OCI-LY7 (cell line): ENCODE results near the gene RRAGD. TPM values are rescaled to one million over a fixed set of nuclear protein-coding genes. Genes with fewer than 3 reads are reported as not detected.

ENCODE experiments used
- BruUV-seq: library from RNA; stranded (reverse); fragments of 400-500 nt; replicated peaks from 2 replicates; lab custom pipeline; 2021; lab: Mats Ljungman, UMichigan
- CTCF ChIA-PET: fragments of 300-600 bp; sonication (Branson Sonifier 250); formaldehyde crosslinking; loops from one replicate; lab custom pipeline; 2022; ENCODE audit warnings: antibody characterized with exemption; ENCODE audit not compliant: unreplicated experiment; lab: Charles Lee
- POLR2A ChIA-PET: fragments of 300-600 bp; sonication (Branson Sonifier 250); formaldehyde crosslinking; loops from one replicate; lab custom pipeline; 2022; ENCODE audit warnings: antibody characterized with exemption; lab: Charles Lee
- DNase-seq: peaks from one replicate; pipeline ENCODE4 v3.0.0-alpha.2; 2015; ENCODE audit warnings: low spot score
- H2AFZ ChIP-seq: fragments of 200-600 bp; sonication (generic), shearing (Covaris generic); 2 replicates; pipeline ENCODE4 v1.6.1; 2014; ENCODE audit warnings: mild to moderate bottlenecking, antibody characterized with exemption, low read length, moderate library complexity
- H3K27ac ChIP-seq: fragments of 200-600 bp; sonication (generic); 2 replicates; pipeline ENCODE4 v1.5.1; 2014; ENCODE audit warnings: mixed run types, low read depth, mild to moderate bottlenecking, moderate library complexity, low read length, inconsistent platforms; ENCODE audit not compliant: poor library complexity, severe bottlenecking
- H3K36me3 ChIP-seq: fragments of 200-600 bp; sonication (generic); 2 replicates; pipeline ENCODE4 v1.6.1; 2014; ENCODE audit warnings: mild to moderate bottlenecking, antibody characterized with exemption, low read length, moderate library complexity, mixed read lengths; ENCODE audit not compliant: insufficient read depth
- H3K4me1 ChIP-seq: fragments of 200-600 bp; sonication (generic); 2 replicates; pipeline ENCODE4 v1.5.1; 2014; ENCODE audit warnings: mild to moderate bottlenecking, low read length; ENCODE audit not compliant: insufficient read depth, poor library complexity, severe bottlenecking
- H3K4me2 ChIP-seq: fragments of 200-600 bp; sonication (generic); 2 replicates; pipeline ENCODE4 v1.6.1; 2014; ENCODE audit warnings: mild to moderate bottlenecking, low read length
- H3K4me3 ChIP-seq: fragments of 200-600 bp; sonication (generic); 2 replicates; pipeline ENCODE4 v1.5.1; 2014; ENCODE audit warnings: mild to moderate bottlenecking, low read depth, low read length; ENCODE audit not compliant: poor library complexity, severe bottlenecking
- H3K79me2 ChIP-seq: fragments of 200-600 bp; sonication (generic); 2 replicates; pipeline ENCODE4 v1.6.1; 2016; ENCODE audit warnings: low read depth, mild to moderate bottlenecking, low read length, moderate library complexity, mixed read lengths; ENCODE audit not compliant: insufficient read depth
- H3K9me2 ChIP-seq: fragments of 200-600 bp; sonication (generic); 2 replicates; pipeline ENCODE4 v1.6.1; 2016; ENCODE audit warnings: mild to moderate bottlenecking, low read length, mixed read lengths; ENCODE audit not compliant: insufficient read depth
- H3K9me3 ChIP-seq: fragments of 200-600 bp; sonication (generic); 2 replicates; pipeline ENCODE4 v1.6.1; 2014; ENCODE audit warnings: mild to moderate bottlenecking, mixed run types, low read length, mixed read lengths
- H4K20me1 ChIP-seq: fragments of 200-600 bp; sonication (generic); 2 replicates; pipeline ENCODE4 v1.6.1; 2014; ENCODE audit warnings: mild to moderate bottlenecking, antibody characterized with exemption, low read length, moderate library complexity, mixed read lengths; ENCODE audit not compliant: insufficient read depth
- CTCF ChIP-seq: fragments of 200-600 bp; sonication (generic); conservative IDR thresholded peaks from 2 replicates; pipeline ENCODE4 v1.5.1; 2014; ENCODE audit warnings: mild to moderate bottlenecking, antibody characterized with exemption, low read length, moderate library complexity, mixed read lengths
- EZH2phosphoT487 ChIP-seq: fragments of 200-600 bp; sonication (generic); IDR thresholded peaks from 2 replicates; pipeline ENCODE4 v1.6.1; 2018; ENCODE audit warnings: low read depth, borderline replicate concordance, mild to moderate bottlenecking, mixed run types, antibody characterized with exemption, low read length, moderate library complexity, mixed read lengths
- intact Hi-C: fragments of 100-400 bp; cut with micrococcal nuclease; formaldehyde crosslinking; loops from one replicate; pipeline ENCODE4 v1.10.0; 2022; ENCODE audit not compliant: unreplicated experiment
- total RNA-seq, 2 experiments: library from RNA; depleted of rRNA in 1 of 2; stranded (reverse); fragments of >200 nt in 1 of 2; shearing (Covaris generic) in 1 of 2; gene quantifications; 2 replicates each; pipeline ENCODE4 v1.2.3, GENCODE V29; 2014 to 2022

Gene RRAGD
- total RNA-seq, 2 experiments from 2014 or later, result 6.2 to 17.6 TPM

GRCh38 chr6:89335164-89335563, 76.9 kb downstream of the RRAGD start:
- POLR2A ChIA-PET, result interaction anchor here (1.8 kb wide), 1 partner anchor 14 kb away, joined by 9 read pairs; no protein-coding TSS in a partner anchor

DNA sequence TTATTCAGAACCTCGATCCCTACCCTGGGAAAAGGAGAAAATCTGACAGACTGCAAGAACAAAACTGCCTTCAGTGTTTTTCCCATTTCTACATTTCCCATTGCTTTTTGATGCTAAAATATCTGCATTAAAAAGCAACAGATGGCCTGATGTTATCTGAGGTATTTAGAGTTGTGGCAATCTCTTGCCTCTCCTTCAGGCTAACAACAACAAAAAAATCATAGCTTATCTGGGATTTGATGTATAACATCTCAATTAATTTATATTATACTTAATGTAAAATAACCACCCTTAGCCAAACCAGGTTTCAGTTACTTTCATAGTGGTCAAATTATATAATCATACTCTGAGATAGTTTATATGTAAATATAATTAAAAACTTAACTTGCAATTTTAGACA, 81.2 kb downstream of the RRAGD start:
- no peaks in the 10 kb centered on the region for H3K4me1 ChIP-seq
- no peak overlapping the region for H3K4me3 ChIP-seq
- DNase-seq, result no peak
- POLR2A ChIA-PET, result interaction anchor here (0.8 to 1.2 kb wide), 2 partner anchors 18 to 20 kb away, joined by 3 to 4 read pairs; no protein-coding TSS in a partner anchor
- peaks cover 31% of the 10 kb centered on the region; the same call in 1 of the 2 replicates for H3K79me2 ChIP-seq
- H2AFZ ChIP-seq, result no peak overlapping the region
- no peaks in the 10 kb centered on the region for H3K9me3 ChIP-seq
- no peaks in the 10 kb centered on the region for H3K9me2 ChIP-seq
- peaks cover 95% of the 10 kb centered on the region for H3K36me3 ChIP-seq
- no TSS peak for BruUV-seq
- CTCF ChIA-PET, result no interaction called here
- TF ChIP-seq EZH2phosphoT487 (no peak), CTCF (no peak)
- intact Hi-C loops, result no loop called here
- H3K27ac ChIP-seq, result no peak overlapping the region
- no peak overlapping the region for H3K4me2 ChIP-seq
- 0 out of 2 replicates have a peak, but pooled peaks cover 6% of the 10 kb centered on the region for H4K20me1 ChIP-seq

More at GRCh38 chr6:89335164-89335563, 76.9 kb downstream of the RRAGD start:
- no peaks in the 10 kb centered on the region for H3K9me2 ChIP-seq
- no peak overlapping the region for H2AFZ ChIP-seq
- intact Hi-C loops, result no loop called here
- peaks cover 60% of the 10 kb centered on the region; the same call in 1 of the 2 replicates for H3K79me2 ChIP-seq
- BruUV-seq, result no TSS peak
- peaks cover 5% of the 10 kb centered on the region for H3K4me1 ChIP-seq
- CTCF ChIA-PET, result no interaction called here
- 0 out of 2 replicates have a peak, but pooled peaks cover 6% of the 10 kb centered on the region for H4K20me1 ChIP-seq
- H3K9me3 ChIP-seq, result no peaks in the 10 kb centered on the region
- H3K36me3 ChIP-seq, result peaks cover 90% of the 10 kb centered on the region
- no peak for TF ChIP-seq EZH2phosphoT487
- no peak for TF ChIP-seq CTCF
- no peak overlapping the region for H3K4me2 ChIP-seq
- H3K27ac ChIP-seq, result no peak overlapping the region
- H3K4me3 ChIP-seq, result no peak overlapping the region
- DNase-seq, result no peak

GRCh38 chr6:89328976-89329375, 83.1 kb downstream of the RRAGD start:
- H3K79me2 ChIP-seq, result peaks cover 18% of the 10 kb centered on the region; the same call in 1 of the 2 replicates

More at GRCh38 chr6:89328976-89329375, 83.1 kb downstream of the RRAGD start:
- H3K36me3 ChIP-seq, result peaks cover 99% of the 10 kb centered on the region
- CTCF ChIA-PET, result no interaction called here
- TF ChIP-seq EZH2phosphoT487 (no peak), CTCF (no peak)
- POLR2A ChIA-PET, result interaction anchor here (0.5 to 1.4 kb wide), 3 partner anchors 11 to 35 kb away, joined by 3 to 4 read pairs (median 3); no protein-coding TSS in a partner anchor
- H3K4me2 ChIP-seq, result no peak overlapping the region
- no peak overlapping the region for H2AFZ ChIP-seq
- H4K20me1 ChIP-seq, result 0 out of 2 replicates have a peak, but pooled peaks cover 6% of the 10 kb centered on the region
- H3K4me1 ChIP-seq, result peaks cover 4% of the 10 kb centered on the region
- H3K9me3 ChIP-seq, result no peaks in the 10 kb centered on the region
- H3K4me3 ChIP-seq, result no peak overlapping the region
- no TSS peak for BruUV-seq
- intact Hi-C loops, result no loop called here
- no peak overlapping the region for H3K27ac ChIP-seq
- no peak for DNase-seq
- H3K9me2 ChIP-seq, result no peaks in the 10 kb centered on the region
